ENCODE data around the gene LITAF.
A peak's percentile ranks its signal among the peaks of the same experiment; 100 is the strongest.

The LITAF gene

DNA sequence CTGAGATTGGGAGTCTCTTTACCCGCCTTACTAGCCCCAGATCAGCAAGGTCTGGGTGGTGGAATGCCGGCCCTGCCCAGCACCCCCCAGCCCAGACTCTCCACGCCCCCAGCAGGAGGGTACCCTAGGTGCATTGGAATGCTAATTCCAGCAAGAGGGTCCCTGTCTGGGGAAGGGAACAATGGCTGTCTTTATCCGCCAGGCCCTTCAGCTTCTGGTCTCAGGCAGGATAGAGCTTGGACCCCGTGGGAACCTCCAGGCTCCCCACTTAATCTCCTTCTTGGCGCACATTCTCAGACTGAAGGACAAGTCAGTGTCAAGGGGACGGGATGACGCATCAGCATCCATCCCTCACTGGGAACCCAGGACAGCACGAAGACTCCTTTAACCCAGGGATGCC, 85.1 kb downstream of the LITAF start:
- TF ChIP-seq, protein P1, sequence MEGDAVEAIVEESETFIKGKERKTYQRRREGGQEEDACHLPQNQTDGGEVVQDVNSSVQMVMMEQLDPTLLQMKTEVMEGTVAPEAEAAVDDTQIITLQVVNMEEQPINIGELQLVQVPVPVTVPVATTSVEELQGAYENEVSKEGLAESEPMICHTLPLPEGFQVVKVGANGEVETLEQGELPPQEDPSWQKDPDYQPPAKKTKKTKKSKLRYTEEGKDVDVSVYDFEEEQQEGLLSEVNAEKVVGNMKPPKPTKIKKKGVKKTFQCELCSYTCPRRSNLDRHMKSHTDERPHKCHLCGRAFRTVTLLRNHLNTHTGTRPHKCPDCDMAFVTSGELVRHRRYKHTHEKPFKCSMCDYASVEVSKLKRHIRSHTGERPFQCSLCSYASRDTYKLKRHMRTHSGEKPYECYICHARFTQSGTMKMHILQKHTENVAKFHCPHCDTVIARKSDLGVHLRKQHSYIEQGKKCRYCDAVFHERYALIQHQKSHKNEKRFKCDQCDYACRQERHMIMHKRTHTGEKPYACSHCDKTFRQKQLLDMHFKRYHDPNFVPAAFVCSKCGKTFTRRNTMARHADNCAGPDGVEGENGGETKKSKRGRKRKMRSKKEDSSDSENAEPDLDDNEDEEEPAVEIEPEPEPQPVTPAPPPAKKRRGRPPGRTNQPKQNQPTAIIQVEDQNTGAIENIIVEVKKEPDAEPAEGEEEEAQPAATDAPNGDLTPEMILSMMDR (IDR thresholded peaks at IDR 0.05; ENCODE audit: low read length, missing control alignments), result no peak
- H3K4me3 ChIP-seq (replicated peaks; ENCODE audit: low read depth, low read length), result no peak overlapping the region
- DNase-seq (ENCODE audit: low read depth), result no peak

DNA sequence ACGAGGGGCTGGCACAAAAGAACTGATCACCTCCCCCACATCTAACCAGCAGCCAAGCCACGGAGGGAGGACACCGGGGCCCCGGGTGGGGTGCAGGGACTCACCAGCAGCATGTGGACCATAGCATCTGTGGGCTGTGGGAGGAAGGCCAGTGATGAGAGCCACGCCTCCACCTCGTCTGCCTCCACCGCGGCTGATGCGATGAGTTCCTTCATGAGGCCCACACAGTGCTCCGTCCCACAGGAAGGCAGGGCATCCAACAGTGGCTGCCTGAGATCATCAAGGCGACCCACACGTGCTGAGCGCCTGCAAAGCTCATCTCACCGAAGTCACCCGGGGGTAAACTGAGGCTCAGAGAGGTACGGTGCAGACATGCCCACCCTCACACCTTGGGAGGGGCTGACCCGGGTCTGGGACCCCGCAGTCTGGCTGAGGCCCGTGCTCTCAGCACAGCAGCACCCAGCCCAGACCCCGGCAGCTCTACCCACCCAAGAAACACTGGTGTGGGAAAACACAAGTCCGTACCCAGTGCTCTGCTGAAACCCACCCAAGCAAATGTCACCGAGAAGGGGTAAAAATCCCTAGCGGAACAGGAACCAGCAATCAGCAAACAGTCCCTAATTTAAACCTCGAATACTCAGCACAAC, 85.9 kb downstream of the LITAF start:
- no peak for DNase-seq (ENCODE audit: low read depth)
- no peak overlapping the region for H3K4me3 ChIP-seq (replicated peaks; ENCODE audit: low read depth, low read length)
- TF ChIP-seq, protein P1 (IDR thresholded peaks at IDR 0.05; ENCODE audit: low read length, missing control alignments), result no peak

DNA sequence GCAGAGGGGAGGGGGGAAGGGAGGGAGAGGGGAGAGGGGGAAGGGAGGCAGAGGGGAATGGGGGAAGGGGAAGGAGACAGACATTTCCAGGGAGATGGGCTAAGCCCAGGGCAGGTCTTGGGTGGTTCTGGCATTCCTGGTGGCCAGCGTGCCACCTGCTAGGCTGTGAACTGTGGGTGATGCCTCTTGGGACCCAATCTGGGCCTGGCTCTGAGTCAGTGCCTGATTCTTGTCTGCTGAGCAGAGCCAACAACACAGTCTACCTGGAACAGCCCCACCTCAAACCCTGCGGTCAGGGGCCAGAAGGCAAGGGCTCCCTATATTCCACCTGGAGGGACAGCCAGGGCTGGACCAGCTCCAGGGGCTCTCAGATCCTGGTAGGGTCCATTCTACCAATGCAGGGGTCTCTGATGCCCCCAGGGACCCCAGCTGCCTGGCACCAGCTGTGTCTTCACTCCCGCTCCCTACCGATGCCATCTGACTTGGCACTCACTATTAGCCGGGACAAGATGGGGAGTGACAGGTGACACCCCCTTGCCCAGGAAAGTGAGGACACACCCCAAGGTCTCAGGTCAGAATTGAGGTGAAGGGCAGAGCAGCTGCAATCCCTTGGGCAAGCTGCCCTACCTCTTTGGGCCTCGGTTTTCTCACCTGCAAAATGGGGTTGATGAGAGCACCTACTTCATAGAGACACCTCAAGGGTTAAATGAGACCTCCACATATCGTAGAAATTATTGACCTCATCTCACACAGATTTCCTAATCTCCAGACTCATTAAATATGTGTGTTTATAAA, 87.2 kb downstream of the LITAF start:
- H3K4me3 ChIP-seq (replicated peaks; ENCODE audit: low read depth, low read length), result no peak overlapping the region
- no peak for DNase-seq (ENCODE audit: low read depth)
- TF ChIP-seq, protein P1 (IDR thresholded peaks at IDR 0.05; ENCODE audit: low read length, missing control alignments), result no peak

DNA sequence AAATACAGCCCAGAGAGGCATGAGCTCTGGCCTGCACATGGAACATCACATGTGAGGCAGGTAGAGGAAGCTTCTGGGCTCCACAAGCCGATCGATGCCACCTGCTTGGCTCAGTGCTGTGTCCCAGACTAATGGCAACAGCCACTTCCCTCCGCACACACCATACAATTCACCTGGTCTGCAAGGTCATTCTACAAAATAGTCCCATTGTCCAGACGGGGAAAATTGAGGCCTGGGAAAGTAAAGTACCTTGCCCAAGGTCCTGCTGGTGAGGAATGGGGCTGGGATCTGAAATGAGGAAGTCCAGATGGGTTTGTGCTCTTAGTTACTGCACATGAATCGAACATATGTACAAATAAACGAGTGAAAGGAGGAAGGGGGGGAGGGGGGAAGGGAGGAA, 88.0 kb downstream of the LITAF start:
- TF ChIP-seq, protein P1 (IDR thresholded peaks at IDR 0.05; ENCODE audit: low read length, missing control alignments), result no peak
- no peak for DNase-seq (ENCODE audit: low read depth)
- no peak overlapping the region for H3K4me3 ChIP-seq (replicated peaks; ENCODE audit: low read depth, low read length)

DNA sequence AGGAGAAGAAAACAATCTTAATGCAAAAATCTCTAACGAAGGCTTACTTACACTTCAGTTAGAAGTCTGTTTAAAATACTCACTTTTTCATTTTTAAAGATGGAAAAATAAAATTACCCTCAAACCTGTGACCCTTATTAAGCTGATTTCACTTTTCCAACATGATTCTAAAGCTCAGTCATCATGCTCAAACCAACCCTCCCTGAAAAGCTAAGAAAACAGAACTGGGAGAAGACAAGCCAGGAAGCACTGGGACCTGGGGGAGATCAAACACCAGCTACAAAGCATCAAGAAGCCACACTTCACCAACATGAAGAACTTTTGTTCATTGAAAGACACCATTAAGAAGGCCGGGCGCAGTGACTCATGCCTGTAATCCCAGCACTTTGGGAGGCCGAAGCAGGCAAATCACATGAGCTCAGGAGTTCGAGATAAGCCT, 88.8 kb downstream of the LITAF start:
- peak; percentile 61 for DNase-seq (ENCODE audit: low read depth)
- TF ChIP-seq, protein P1 (IDR thresholded peaks at IDR 0.05; ENCODE audit: low read length, missing control alignments), result no peak
- no peak overlapping the region for H3K4me3 ChIP-seq (replicated peaks; ENCODE audit: low read depth, low read length)
